HepG2 (cell line): ENCODE results near the gene SYCE3. TPM values are rescaled to one million over a fixed set of nuclear protein-coding genes. Genes with fewer than 3 reads are reported as not detected.

Experiments
- ATAC-seq: fragments of 200-7000 bp; cut with Tn5 transposase; 3 replicates; pipeline ENCODE4 v1.9.1; 2020; ENCODE audit warnings: mild to moderate bottlenecking, moderate library complexity
- BruUV-seq: library from RNA; stranded (reverse); fragments of 400-500 nt; replicated peaks from 2 replicates; lab custom pipeline; 2021; lab: Mats Ljungman, UMichigan
- CTCF ChIA-PET: fragments of 300-600 bp; formaldehyde crosslinking; extraction: SDS; loops from one replicate; lab custom pipeline; 2021; ENCODE audit warnings: low total read pairs, inconsistent platforms, low intra/inter-chr PET ratio; lab: Yijun Ruan, JAX
- POLR2A ChIA-PET: fragments of 350-600 bp; sonication (Branson Sonifier 250); formaldehyde crosslinking; loops from one replicate; lab custom pipeline; 2020; ENCODE audit warnings: antibody characterized with exemption, inconsistent platforms; lab: Yijun Ruan, JAX
- DNase-seq: peaks from one replicate; pipeline ENCODE4 v3.0.0-alpha.2; 2015; ENCODE audit warnings: low spot score
- FAIRE-seq: peaks from 3 replicates; lab custom pipeline; 2011; peaks lifted over from hg19 to GRCh38; lab: Jason Lieb, UNC
- H2AFZ ChIP-seq: one replicate; pipeline ENCODE4 v1.6.1; 2011; ENCODE audit warnings: low read length, inconsistent platforms
- H3K27ac ChIP-seq: fragments of 300-600 bp; 3 replicates; pipeline ENCODE4 v1.8.0; 2011; ENCODE audit warnings: mixed run types, mild to moderate bottlenecking, mixed read lengths, low read length, inconsistent platforms; ENCODE audit not compliant: insufficient read depth; ENCODE audit errors: extremely low read length
- H3K27me3 ChIP-seq, 2 experiments: fragments of 200-600 bp in 1 of 2; 2 replicates in 1 of 2; 3 replicates in 1 of 2; pipeline versions ENCODE4 v1.6.0 to v1.8.0; 2011; ENCODE audit warnings: low read length in 2 of 2, mild to moderate bottlenecking in 2 of 2, moderate library complexity in 2 of 2, inconsistent platforms in 1 of 2; ENCODE audit not compliant: insufficient read depth in 2 of 2, control insufficient read depth in 1 of 2
- H3K36me3 ChIP-seq, 2 experiments: fragments of 200-600 bp in 1 of 2; replicated peaks in 1 of 2; 2 replicates in 1 of 2; 3 replicates in 1 of 2; pipeline versions ENCODE4 v1.5.1 to v1.8.0; 2011; ENCODE audit warnings: low read length in 2 of 2, inconsistent platforms in 1 of 2; ENCODE audit not compliant: insufficient read depth in 2 of 2, control insufficient read depth in 1 of 2
- H3K4me1 ChIP-seq: 2 replicates; pipeline ENCODE4 v1.5.1; 2012; ENCODE audit warnings: low read length, inconsistent platforms; ENCODE audit not compliant: insufficient read depth
- H3K4me2 ChIP-seq: 2 replicates; pipeline ENCODE4 v1.6.0; 2011; ENCODE audit warnings: low read depth, low read length, inconsistent platforms
- H3K4me3 ChIP-seq, 3 experiments: fragments of 200-600 bp in 1 of 3; sonication (generic), shearing (Covaris generic) in 1 of 3; replicated peaks in 1 of 3; 2 replicates each; pipeline ENCODE4 v1.5.1; 2011 to 2016; ENCODE audit warnings: low read length in 3 of 3, inconsistent platforms in 2 of 3, low read depth in 2 of 3, mild to moderate bottlenecking in 2 of 3, control low read depth in 1 of 3, mixed read lengths in 1 of 3; ENCODE audit not compliant: insufficient read depth in 1 of 3
- H3K79me2 ChIP-seq: one replicate; pipeline ENCODE4 v1.6.1; 2011; ENCODE audit warnings: low read length, inconsistent platforms; ENCODE audit not compliant: insufficient read depth
- H3K9ac ChIP-seq: 2 replicates; pipeline ENCODE4 v1.6.0; 2011; ENCODE audit warnings: mild to moderate bottlenecking, low read depth, low read length, inconsistent platforms; ENCODE audit not compliant: insufficient read depth
- H3K9me3 ChIP-seq: 2 replicates; pipeline ENCODE4 v1.5.1; 2012; ENCODE audit warnings: mild to moderate bottlenecking, low read length
- H4K20me1 ChIP-seq: 2 replicates; pipeline ENCODE4 v1.6.0; 2011; ENCODE audit warnings: inconsistent platforms, mild to moderate bottlenecking, low read length, moderate library complexity; ENCODE audit not compliant: insufficient read depth
- SMAD1 ChIP-seq: sonication (generic); formaldehyde crosslinking; IDR thresholded peaks from 2 replicates; pipeline ENCODE4 v1.4.0; 2020; ENCODE audit warnings: missing genetic modification reagents, low read depth, mild to moderate bottlenecking, borderline replicate concordance
- ZKSCAN1 ChIP-seq: fragments of 150-350 bp; IDR thresholded peaks from 2 replicates; pipeline ENCODE4 v1.6.1; 2014; ENCODE audit warnings: low read length
- ZNF83 ChIP-seq: sonication (generic); formaldehyde crosslinking; IDR thresholded peaks from 2 replicates; pipeline ENCODE4 v1.4.0; 2020; ENCODE audit warnings: missing genetic modification reagents, mild to moderate bottlenecking, borderline replicate concordance
- ZSCAN31 ChIP-seq: sonication (generic); formaldehyde crosslinking; IDR thresholded peaks from 2 replicates; pipeline ENCODE4 v1.5.0; 2020; ENCODE audit warnings: low read depth, mild to moderate bottlenecking, missing genetic modification reagents
- WGBS: methylation state at CpG from one replicate; pipeline ENCODE4 v1.1.6; 2017; ENCODE audit warnings: low lambda C conversion rate; 5-methylcytosine and 5-hydroxymethylcytosine counted together
- in situ Hi-C: cut with HindIII; loops from 2 replicates; pipeline ENCODE4 v1.10.0; 2017; ENCODE audit warnings: low pct_unique_long_range_greater_than_20kb; ENCODE audit not compliant: extremely low pct_ligation_motif_present
- intact Hi-C: fragments of 100-400 bp; cut with micrococcal nuclease; formaldehyde crosslinking; loops from one replicate; pipeline ENCODE4 v1.10.0; 2022; ENCODE audit not compliant: unreplicated experiment
- polyA plus RNA-seq, 8 experiments: library from polyadenylated mRNA; depleted of rRNA in 3 of 8; stranded (reverse) in 7 of 8; unstranded in 1 of 8; fragments of >200 nt; fragmentation: Illumina TruSeq in 4 of 8; extraction: Trizol in 4 of 8; gene quantifications; 2 replicates each; pipeline versions ENCODE4 v1.2.1 to v1.2.3, GENCODE V29; 2011 to 2016; ENCODE audit warnings: low read depth in 4 of 8, missing spikeins in 1 of 8, mixed read lengths in 1 of 8; ENCODE audit not compliant: insufficient read depth in 1 of 8
- total RNA-seq, 5 experiments: library from RNA; depleted of rRNA; stranded (reverse); fragments of >200 nt; fragmentation: Illumina TruSeq; extraction: Trizol; gene quantifications; 2 replicates each; pipeline ENCODE4 v1.2.3, GENCODE V29; 2016; ENCODE audit warnings: low read depth in 1 of 5
- TF ChIP-seq, protein P1 (sequence below): sonication (generic); formaldehyde crosslinking; IDR thresholded peaks from 2 replicates; pipeline ENCODE4 v1.8.1; 2023; ENCODE audit warnings: mild to moderate bottlenecking, missing genetic modification reagents, borderline replicate concordance
- TF ChIP-seq, protein P2 (sequence below): sonication (generic); formaldehyde crosslinking; IDR thresholded peaks from 2 replicates; pipeline ENCODE4 v1.8.1; 2023; ENCODE audit warnings: mild to moderate bottlenecking, missing genetic modification reagents
- TF ChIP-seq, protein P3 (sequence below): IDR thresholded peaks from 2 replicates; pipeline ENCODE4 v1.6.1; 2016; ENCODE audit warnings: missing compliant biosample characterization, missing genetic modification reagents, borderline replicate concordance
- TF ChIP-seq, protein P4 (sequence below): sonication (generic); formaldehyde crosslinking; IDR thresholded peaks from 2 replicates; pipeline ENCODE4 v1.4.0; 2020; ENCODE audit warnings: mild to moderate bottlenecking, missing genetic modification reagents

Gene SYCE3
- total and polyA plus RNA-seq, 2 of the 13 experiments (the other 11 are each of a cell fraction or from before 2014, with no cell fraction given), result not detected

DNA sequence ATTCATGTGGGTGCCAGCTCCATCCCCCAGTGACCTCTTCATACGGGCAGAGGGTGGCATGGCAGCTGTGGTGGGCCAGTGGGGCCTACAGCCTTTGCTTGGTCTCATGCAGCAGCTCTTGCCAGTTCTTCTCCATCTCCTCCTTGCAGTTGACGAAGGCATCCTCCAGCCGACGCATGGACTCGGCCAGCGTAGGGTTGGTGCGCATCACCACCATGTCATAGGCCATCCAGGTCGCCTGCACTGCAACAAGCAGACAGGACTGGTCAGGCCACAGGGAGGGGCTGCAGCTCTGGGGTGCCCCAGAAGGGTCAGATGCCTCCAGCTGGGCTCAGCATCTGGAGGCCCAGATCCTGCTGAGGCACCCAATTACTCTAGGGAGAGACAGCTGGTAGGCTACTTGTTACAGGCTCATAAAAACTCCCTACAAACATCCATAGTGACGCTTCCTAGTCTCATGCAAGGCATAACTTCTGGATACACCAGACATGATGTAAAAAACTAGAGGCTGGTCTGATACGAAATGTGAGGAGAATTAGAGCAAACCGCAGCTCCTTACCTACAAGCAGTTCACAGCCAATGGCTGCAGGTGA lies 11.5 kb downstream of the SYCE3 start:
- WGBS, result 52% methylated on average over 5 of the region's 11 CpGs
- POLR2A ChIA-PET, result interaction anchor here (1.3 to 2.4 kb wide), 3 partner anchors 10 to 26 kb away, joined by 4 to 11 read pairs (median 5); partner anchors contain the start of gene SCO2

More for the DNA sequence above, 11.5 kb downstream of the SYCE3 start:
- TF ChIP-seq ZSCAN31 (CRISPR knock-in tag), result no peak
- no peak for TF ChIP-seq ZNF83
- TF ChIP-seq SMAD1, result no peak
- TF ChIP-seq, protein P1, sequence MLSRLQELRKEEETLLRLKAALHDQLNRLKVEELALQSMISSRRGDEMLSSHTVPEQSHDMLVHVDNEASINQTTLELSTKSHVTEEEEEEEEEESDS (CRISPR knock-in tag), result no peak
- no peak for TF ChIP-seq ZKSCAN1
- TF ChIP-seq, protein P2, sequence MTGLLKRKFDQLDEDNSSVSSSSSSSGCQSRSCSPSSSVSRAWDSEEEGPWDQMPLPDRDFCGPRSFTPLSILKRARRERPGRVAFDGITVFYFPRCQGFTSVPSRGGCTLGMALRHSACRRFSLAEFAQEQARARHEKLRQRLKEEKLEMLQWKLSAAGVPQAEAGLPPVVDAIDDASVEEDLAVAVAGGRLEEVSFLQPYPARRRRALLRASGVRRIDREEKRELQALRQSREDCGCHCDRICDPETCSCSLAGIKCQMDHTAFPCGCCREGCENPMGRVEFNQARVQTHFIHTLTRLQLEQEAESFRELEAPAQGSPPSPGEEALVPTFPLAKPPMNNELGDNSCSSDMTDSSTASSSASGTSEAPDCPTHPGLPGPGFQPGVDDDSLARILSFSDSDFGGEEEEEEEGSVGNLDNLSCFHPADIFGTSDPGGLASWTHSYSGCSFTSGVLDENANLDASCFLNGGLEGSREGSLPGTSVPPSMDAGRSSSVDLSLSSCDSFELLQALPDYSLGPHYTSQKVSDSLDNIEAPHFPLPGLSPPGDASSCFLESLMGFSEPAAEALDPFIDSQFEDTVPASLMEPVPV (CRISPR knock-in tag), result no peak
- TF ChIP-seq, protein P3, sequence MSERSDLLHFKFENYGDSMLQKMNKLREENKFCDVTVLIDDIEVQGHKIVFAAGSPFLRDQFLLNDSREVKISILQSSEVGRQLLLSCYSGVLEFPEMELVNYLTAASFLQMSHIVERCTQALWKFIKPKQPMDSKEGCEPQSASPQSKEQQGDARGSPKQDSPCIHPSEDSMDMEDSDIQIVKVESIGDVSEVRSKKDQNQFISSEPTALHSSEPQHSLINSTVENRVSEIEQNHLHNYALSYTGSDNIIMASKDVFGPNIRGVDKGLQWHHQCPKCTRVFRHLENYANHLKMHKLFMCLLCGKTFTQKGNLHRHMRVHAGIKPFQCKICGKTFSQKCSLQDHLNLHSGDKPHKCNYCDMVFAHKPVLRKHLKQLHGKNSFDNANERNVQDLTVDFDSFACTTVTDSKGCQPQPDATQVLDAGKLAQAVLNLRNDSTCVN (CRISPR knock-in tag), result no peak
- TF ChIP-seq, protein P4, sequence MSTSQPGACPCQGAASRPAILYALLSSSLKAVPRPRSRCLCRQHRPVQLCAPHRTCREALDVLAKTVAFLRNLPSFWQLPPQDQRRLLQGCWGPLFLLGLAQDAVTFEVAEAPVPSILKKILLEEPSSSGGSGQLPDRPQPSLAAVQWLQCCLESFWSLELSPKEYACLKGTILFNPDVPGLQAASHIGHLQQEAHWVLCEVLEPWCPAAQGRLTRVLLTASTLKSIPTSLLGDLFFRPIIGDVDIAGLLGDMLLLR (CRISPR knock-in tag), result no peak
- H3K9me3 ChIP-seq, result no peaks in the 10 kb centered on the region
- in situ Hi-C loops (no loop called here), intact Hi-C loops (no loop called here)
- no peak overlapping the region for H3K9ac ChIP-seq
- BruUV-seq, result no TSS peak
- no peaks in the 10 kb centered on the region for H3K36me3 ChIP-seq
- FAIRE-seq (no peak), DNase-seq (no peak), ATAC-seq (no peak)
- H3K4me3 ChIP-seq, result no peak overlapping the region
- H3K27me3 ChIP-seq, result peaks cover 1 to 16% of the 10 kb centered on the region in 2 experiments
- no peak overlapping the region for H3K27ac ChIP-seq
- no peak overlapping the region for H2AFZ ChIP-seq
- no peak overlapping the region for H3K4me2 ChIP-seq
- no peaks in the 10 kb centered on the region for H4K20me1 ChIP-seq
- H3K79me2 ChIP-seq, result no peaks in the 10 kb centered on the region
- CTCF ChIA-PET, result no interaction called here
- H3K4me1 ChIP-seq, result peaks cover 17% of the 10 kb centered on the region
